ENCODE results near the gene EXOSC7.

The EXOSC7 gene

DNA sequence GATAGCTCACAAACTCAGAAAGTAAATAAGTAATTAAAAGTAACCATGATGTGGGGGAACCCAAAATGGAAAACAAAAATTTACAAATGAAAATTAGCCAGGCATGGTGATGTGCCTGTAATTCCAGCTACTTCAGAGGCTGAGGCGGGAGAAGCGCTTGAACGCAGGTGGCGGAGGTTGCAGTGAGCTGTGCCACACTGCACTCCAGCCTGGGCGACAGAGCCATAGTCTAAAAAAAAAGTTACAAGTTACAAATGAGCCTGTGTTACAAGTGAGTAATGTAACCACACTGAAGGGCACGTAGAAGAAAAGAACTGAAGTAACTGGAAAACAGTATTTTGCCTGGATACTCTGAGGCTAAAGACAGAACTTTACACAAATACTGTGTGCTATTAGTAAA, 11.3 kb downstream of the EXOSC7 start:
- H3K9me3 ChIP-seq: no peaks in the 10 kb centered on the region
- DNase-seq: no peak
- H3K36me3 ChIP-seq: no peaks in the 10 kb centered on the region; the same call in 1 of the 2 replicates
- no peaks in the 10 kb centered on the region for H3K27me3 ChIP-seq
- H3K4me1 ChIP-seq: no peaks in the 10 kb centered on the region
- no peak overlapping the region for H3K4me3 ChIP-seq (ENCODE audit: low read depth, low read length)
- TF ChIP-seq, protein P1, sequence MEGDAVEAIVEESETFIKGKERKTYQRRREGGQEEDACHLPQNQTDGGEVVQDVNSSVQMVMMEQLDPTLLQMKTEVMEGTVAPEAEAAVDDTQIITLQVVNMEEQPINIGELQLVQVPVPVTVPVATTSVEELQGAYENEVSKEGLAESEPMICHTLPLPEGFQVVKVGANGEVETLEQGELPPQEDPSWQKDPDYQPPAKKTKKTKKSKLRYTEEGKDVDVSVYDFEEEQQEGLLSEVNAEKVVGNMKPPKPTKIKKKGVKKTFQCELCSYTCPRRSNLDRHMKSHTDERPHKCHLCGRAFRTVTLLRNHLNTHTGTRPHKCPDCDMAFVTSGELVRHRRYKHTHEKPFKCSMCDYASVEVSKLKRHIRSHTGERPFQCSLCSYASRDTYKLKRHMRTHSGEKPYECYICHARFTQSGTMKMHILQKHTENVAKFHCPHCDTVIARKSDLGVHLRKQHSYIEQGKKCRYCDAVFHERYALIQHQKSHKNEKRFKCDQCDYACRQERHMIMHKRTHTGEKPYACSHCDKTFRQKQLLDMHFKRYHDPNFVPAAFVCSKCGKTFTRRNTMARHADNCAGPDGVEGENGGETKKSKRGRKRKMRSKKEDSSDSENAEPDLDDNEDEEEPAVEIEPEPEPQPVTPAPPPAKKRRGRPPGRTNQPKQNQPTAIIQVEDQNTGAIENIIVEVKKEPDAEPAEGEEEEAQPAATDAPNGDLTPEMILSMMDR (IDR thresholded peaks at IDR 0.05; ENCODE audit: low read depth, low read length): no peak

DNA sequence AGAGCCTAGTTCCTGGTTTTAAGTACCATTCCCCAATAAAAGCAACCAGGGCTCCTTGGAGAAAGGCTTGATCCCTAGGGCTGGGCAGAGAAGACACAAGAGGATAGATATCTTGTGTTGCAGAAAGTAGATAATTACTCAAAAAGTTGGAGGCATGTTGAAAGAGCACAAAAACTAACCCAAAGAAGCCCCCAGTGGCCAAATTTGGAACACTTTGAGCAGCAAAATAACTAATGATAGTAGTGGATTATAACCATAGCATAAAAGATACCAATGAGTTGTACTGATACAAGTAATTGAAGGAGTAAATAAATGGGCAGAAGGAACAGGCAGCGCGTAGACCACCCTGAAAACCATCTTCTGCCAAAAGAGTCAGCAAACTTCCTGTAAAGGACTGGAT, 12.0 kb downstream of the EXOSC7 start:
- Histone ChIP-seq H3K4me1 (peaks cover 2% of the 10 kb centered on the region; the same call in 1 of the 2 replicates), H3K4me3 (ENCODE audit: low read depth, low read length) (no peak overlapping the region), H3K27me3 (no peaks in the 10 kb centered on the region), H3K36me3 (peaks cover 3% of the 10 kb centered on the region; the same call in 1 of the 2 replicates), H3K9me3 (no peaks in the 10 kb centered on the region)
- TF ChIP-seq, protein P1 (IDR thresholded peaks at IDR 0.05; ENCODE audit: low read depth, low read length): peak; percentile 42; the same call in 1 of the 2 replicates
- DNase-seq: no peak

DNA sequence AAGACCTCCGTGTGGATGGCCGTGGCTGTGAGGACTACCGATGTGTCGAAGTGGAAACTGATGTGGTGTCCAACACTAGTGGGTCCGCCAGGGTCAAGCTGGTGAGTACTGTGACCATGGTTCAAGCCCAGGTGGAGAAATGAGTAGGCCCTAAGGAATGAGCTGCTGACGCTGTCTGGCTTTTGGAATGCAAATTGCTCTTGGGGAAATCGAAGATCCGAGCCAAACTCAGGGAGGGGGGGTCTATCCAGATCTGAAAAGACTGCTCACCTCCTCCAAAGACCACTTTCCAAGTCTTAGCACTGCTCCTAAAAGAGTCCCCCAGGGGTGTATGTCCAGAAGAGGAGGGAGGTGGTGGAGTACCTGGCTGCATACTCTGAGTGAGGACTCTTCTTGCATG, 13.1 kb downstream of the EXOSC7 start:
- Histone ChIP-seq H3K9me3 (no peaks in the 10 kb centered on the region), H3K27me3 (no peaks in the 10 kb centered on the region), H3K4me3 (ENCODE audit: low read depth, low read length) (no peak overlapping the region), H3K4me1 (peaks cover 7% of the 10 kb centered on the region), H3K36me3 (peaks cover 3% of the 10 kb centered on the region; the same call in 1 of the 2 replicates)
- TF ChIP-seq, protein P1 (IDR thresholded peaks at IDR 0.05; ENCODE audit: low read depth, low read length): no peak
- DNase-seq: no peak

DNA sequence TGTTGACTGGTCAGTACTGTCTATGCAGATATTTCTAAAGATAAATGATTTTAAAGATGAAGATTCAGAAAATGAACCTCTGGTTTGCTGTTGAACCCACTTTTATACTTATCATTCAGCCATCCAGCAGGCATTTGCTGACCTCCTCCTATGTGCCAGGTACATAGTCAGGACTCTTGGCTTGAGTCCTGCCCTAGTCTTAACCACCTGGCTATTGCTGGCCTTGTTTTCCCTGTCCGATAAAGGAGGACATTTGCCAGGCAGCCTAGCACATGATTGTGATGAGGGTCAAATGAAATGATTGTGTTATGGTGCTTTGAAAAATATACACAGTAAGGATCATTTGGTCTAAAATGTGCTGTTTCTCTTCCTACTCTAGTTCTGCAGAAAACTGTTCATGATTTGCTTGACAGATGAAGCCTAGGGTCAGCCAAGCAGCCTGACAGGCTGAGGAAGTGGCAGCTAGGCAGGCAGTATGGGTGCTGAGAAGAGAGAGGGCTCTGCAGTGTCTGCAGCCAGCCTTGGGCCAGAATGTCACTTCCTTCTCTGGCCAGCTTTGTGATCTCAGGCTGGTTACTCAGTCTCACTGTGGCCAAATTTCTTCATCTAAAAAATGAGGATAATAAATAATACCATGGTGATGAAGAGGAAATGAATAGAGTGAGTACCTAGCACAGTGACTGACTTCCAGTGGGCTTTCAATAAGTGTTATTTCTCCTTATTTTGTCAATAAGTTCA, 13.8 kb downstream of the EXOSC7 start:
- TF ChIP-seq, protein P1 (IDR thresholded peaks at IDR 0.05; ENCODE audit: low read depth, low read length): no peak
- H3K9me3 ChIP-seq: no peaks in the 10 kb centered on the region
- no peak overlapping the region for H3K4me3 ChIP-seq (ENCODE audit: low read depth, low read length)
- no peak for DNase-seq
- peaks cover 3% of the 10 kb centered on the region; the same call in 1 of the 2 replicates for H3K36me3 ChIP-seq
- H3K4me1 ChIP-seq: peaks cover 7% of the 10 kb centered on the region
- H3K27me3 ChIP-seq: no peaks in the 10 kb centered on the region

DNA sequence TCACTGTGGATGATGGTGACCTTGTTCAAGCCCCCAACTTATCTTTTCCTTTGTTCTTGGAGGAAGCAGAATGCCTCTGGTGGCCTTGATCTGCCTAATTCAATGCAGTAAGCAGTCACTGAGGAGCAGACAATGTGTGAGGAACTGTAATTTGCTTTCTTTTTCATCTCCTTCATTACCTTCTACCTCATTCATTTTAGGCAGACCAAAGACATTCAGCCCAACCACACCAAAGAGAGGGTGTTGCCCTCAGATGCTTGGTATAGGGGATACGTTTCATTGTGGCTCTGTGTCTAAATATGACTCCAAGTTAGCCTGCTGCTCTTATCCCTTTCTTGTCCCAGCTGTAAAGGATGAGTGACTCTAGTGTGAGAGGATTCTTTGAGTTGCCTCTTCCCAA, 15.3 kb downstream of the EXOSC7 start:
- peaks cover 3% of the 10 kb centered on the region for H3K36me3 ChIP-seq
- H3K4me1 ChIP-seq: peaks cover 18% of the 10 kb centered on the region
- H3K4me3 ChIP-seq (ENCODE audit: low read depth, low read length): no peak overlapping the region
- no peak for DNase-seq
- TF ChIP-seq, protein P1 (IDR thresholded peaks at IDR 0.05; ENCODE audit: low read depth, low read length): no peak
- no peaks in the 10 kb centered on the region for H3K27me3 ChIP-seq
- no peaks in the 10 kb centered on the region for H3K9me3 ChIP-seq
